K562 (cell line): ENCODE results near the gene ILDR1. TPM values are rescaled to one million over a fixed set of nuclear protein-coding genes. Genes with fewer than 3 reads are reported as not detected.

Experiments
- ARNT ChIP-seq, 2 experiments: fragments of 450-650 bp; IDR thresholded peaks; 2 replicates each; pipeline ENCODE4 v1.6.1; 2016; ENCODE audit warnings: mild to moderate bottlenecking in 1 of 2
- MYC ChIP-seq, 2 experiments: fragments of 250-450 bp in 1 of 2; sonication (Bioruptor Pico) in 1 of 2; IDR thresholded peaks; 2 replicates each; pipeline versions ENCODE4 v1.5.1 to v1.6.1; 2012 to 2021; ENCODE audit warnings: low read depth in 2 of 2, borderline replicate concordance in 1 of 2, improper control_type of control experiment in 1 of 2, low read length in 1 of 2, mild to moderate bottlenecking in 1 of 2, moderate library complexity in 1 of 2
- NBN ChIP-seq: fragments of 450-650 bp; IDR thresholded peaks from 2 replicates; pipeline ENCODE4 v1.6.1; 2016; ENCODE audit warnings: low read depth, mild to moderate bottlenecking
- TBP ChIP-seq: optimal IDR thresholded peaks from 2 replicates; pipeline ENCODE3; 2011; ENCODE audit warnings: low read depth, low read length, improper control_type of control experiment
- ZBED1 ChIP-seq: IDR thresholded peaks from 2 replicates; pipeline ENCODE4 v1.6.1; 2014
- polyA plus RNA-seq, 8 experiments: library from polyadenylated mRNA; depleted of rRNA in 4 of 8; stranded (reverse) in 5 of 8; unstranded in 3 of 8; fragments of >200 nt; fragmentation: Nextera tagmentation in 2 of 8; fragmentation: Illumina TruSeq in 1 of 8; extraction: Ambion mirVana in 2 of 8; extraction: Trizol in 1 of 8; gene quantifications; 2 replicates each; pipeline versions ENCODE4 v1.2.1 to v1.2.3, GENCODE V29; 2011 to 2014; ENCODE audit warnings: inconsistent platforms in 1 of 8, missing spikeins in 1 of 8
- total RNA-seq, 7 experiments: library from RNA; depleted of rRNA in 6 of 7; stranded (reverse); fragments of >200 nt in 6 of 7; fragmentation: Illumina TruSeq in 2 of 7; extraction: Trizol in 2 of 7; gene quantifications; 2 replicates each; pipeline versions ENCODE4 v1.2.1 to v1.2.3, GENCODE V29; 2011 to 2021; ENCODE audit warnings: low replicate concordance in 1 of 7
- TF ChIP-seq, protein P1 (sequence below): fragments of 200-600 bp; sonication (generic); IDR thresholded peaks from one replicate; pipeline ENCODE4 v1.6.1; 2012; ENCODE audit warnings: mild to moderate bottlenecking, low read depth, low read length, inconsistent platforms
- TF ChIP-seq, protein P2 (sequence below): fragments of 450-650 bp; IDR thresholded peaks from 2 replicates; pipeline ENCODE4 v1.6.1; 2016; ENCODE audit warnings: low read depth, mild to moderate bottlenecking, moderate library complexity

The ILDR1 gene
- total and polyA plus RNA-seq, 9 of the 15 experiments (the other 6 are each of a cell fraction or from before 2014, with no cell fraction given), result 0.04 TPM; not detected in 8

DNA sequence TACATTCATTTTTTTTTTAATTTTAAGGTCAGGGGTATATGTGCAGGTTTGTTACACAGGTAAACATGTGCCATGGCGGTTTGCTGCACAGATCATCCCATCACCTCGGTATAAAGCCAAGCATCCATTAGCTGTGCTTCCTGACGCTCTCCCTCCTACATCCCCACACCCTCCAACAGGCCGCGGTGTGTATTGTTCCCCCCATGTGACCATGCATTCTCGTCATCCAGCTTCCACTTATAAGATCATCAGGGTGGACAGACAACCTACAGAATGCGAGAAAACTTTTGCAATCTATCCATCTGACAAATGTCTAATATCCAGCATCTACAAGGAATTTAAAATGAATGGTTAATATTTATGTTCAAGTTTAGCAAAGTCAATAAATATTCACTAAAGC is 19.4 kb downstream of the ILDR1 start (continued):
- TF ChIP-seq, protein P1, sequence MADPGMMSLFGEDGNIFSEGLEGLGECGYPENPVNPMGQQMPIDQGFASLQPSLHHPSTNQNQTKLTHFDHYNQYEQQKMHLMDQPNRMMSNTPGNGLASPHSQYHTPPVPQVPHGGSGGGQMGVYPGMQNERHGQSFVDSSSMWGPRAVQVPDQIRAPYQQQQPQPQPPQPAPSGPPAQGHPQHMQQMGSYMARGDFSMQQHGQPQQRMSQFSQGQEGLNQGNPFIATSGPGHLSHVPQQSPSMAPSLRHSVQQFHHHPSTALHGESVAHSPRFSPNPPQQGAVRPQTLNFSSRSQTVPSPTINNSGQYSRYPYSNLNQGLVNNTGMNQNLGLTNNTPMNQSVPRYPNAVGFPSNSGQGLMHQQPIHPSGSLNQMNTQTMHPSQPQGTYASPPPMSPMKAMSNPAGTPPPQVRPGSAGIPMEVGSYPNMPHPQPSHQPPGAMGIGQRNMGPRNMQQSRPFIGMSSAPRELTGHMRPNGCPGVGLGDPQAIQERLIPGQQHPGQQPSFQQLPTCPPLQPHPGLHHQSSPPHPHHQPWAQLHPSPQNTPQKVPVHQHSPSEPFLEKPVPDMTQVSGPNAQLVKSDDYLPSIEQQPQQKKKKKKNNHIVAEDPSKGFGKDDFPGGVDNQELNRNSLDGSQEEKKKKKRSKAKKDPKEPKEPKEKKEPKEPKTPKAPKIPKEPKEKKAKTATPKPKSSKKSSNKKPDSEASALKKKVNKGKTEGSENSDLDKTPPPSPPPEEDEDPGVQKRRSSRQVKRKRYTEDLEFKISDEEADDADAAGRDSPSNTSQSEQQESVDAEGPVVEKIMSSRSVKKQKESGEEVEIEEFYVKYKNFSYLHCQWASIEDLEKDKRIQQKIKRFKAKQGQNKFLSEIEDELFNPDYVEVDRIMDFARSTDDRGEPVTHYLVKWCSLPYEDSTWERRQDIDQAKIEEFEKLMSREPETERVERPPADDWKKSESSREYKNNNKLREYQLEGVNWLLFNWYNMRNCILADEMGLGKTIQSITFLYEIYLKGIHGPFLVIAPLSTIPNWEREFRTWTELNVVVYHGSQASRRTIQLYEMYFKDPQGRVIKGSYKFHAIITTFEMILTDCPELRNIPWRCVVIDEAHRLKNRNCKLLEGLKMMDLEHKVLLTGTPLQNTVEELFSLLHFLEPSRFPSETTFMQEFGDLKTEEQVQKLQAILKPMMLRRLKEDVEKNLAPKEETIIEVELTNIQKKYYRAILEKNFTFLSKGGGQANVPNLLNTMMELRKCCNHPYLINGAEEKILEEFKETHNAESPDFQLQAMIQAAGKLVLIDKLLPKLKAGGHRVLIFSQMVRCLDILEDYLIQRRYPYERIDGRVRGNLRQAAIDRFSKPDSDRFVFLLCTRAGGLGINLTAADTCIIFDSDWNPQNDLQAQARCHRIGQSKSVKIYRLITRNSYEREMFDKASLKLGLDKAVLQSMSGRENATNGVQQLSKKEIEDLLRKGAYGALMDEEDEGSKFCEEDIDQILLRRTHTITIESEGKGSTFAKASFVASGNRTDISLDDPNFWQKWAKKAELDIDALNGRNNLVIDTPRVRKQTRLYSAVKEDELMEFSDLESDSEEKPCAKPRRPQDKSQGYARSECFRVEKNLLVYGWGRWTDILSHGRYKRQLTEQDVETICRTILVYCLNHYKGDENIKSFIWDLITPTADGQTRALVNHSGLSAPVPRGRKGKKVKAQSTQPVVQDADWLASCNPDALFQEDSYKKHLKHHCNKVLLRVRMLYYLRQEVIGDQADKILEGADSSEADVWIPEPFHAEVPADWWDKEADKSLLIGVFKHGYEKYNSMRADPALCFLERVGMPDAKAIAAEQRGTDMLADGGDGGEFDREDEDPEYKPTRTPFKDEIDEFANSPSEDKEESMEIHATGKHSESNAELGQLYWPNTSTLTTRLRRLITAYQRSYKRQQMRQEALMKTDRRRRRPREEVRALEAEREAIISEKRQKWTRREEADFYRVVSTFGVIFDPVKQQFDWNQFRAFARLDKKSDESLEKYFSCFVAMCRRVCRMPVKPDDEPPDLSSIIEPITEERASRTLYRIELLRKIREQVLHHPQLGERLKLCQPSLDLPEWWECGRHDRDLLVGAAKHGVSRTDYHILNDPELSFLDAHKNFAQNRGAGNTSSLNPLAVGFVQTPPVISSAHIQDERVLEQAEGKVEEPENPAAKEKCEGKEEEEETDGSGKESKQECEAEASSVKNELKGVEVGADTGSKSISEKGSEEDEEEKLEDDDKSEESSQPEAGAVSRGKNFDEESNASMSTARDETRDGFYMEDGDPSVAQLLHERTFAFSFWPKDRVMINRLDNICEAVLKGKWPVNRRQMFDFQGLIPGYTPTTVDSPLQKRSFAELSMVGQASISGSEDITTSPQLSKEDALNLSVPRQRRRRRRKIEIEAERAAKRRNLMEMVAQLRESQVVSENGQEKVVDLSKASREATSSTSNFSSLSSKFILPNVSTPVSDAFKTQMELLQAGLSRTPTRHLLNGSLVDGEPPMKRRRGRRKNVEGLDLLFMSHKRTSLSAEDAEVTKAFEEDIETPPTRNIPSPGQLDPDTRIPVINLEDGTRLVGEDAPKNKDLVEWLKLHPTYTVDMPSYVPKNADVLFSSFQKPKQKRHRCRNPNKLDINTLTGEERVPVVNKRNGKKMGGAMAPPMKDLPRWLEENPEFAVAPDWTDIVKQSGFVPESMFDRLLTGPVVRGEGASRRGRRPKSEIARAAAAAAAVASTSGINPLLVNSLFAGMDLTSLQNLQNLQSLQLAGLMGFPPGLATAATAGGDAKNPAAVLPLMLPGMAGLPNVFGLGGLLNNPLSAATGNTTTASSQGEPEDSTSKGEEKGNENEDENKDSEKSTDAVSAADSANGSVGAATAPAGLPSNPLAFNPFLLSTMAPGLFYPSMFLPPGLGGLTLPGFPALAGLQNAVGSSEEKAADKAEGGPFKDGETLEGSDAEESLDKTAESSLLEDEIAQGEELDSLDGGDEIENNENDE, result no peak
- TF ChIP-seq, protein P2, sequence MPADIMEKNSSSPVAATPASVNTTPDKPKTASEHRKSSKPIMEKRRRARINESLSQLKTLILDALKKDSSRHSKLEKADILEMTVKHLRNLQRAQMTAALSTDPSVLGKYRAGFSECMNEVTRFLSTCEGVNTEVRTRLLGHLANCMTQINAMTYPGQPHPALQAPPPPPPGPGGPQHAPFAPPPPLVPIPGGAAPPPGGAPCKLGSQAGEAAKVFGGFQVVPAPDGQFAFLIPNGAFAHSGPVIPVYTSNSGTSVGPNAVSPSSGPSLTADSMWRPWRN, result no peak
- TF ChIP-seq ARNT (IDR thresholded peaks at IDR 0.05), result no peak
- TF ChIP-seq NBN, result no peak
- no peak for TF ChIP-seq MYC (IDR thresholded peaks at IDR 0.05; ENCODE audit: low read depth, low read length)
- no peak for TF ChIP-seq MYC (CRISPR knock-in tag; IDR thresholded peaks at IDR 0.05; ENCODE audit: borderline replicate concordance, low read depth)
- no peak for TF ChIP-seq TBP
- TF ChIP-seq ZBED1, result no peak
